ENCODE measurements around the gene MACROH2A2.

Gene MACROH2A2

DNA sequence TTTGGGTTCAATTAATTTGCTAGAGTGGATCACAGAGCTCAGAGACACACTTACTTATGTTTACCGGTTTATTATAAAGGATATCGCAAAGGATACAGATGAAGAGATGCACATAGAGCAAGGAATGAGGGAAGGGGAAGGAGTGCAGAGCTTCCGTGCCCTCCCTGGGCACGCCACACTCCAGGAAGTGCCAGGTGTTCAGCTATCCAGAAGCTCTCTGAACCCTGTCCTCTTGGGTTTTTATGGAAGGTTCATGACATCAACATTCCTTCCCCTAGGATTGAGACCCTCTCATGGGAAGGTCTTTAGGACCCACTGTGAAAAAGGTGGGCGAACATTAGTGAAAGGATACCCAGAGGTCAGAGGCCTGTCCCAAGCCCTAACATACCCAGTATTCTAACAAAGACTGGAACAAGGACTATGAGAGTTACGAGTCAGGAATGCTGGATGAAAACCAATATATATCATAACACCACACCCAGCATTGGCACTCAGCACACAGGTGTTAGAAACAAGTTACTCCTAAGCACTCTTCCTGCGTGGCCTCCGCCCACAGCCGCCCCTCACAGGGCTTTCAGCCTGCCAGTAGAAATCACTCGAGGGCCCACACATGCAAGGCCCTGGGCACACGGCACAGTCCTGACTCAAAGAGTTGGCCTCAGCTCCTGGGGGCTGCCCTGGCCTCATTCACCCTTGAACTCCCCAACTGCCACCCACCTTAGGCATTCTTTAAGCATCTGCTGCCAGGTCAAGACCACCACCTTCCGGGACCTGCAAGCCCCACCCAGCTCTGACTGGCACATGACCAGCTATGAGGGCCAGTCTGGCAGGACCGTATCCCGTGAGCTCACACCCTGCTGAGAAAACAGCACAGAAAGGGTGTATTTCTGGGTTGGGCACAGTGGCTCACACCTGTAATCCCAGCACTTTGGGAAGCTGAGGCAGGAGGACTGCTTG, 85.6 kb downstream of the MACROH2A2 start:
- no peak for TF ChIP-seq CTCF (IDR thresholded peaks at IDR 0.05; ENCODE audit: borderline replicate concordance, control extremely low read depth, extremely low read depth, insufficient read depth, missing control alignments)
- DNase-seq (ENCODE audit: low spot score): peak; percentile 6
- in situ Hi-C loops (cut with MboI; ENCODE audit: low sequenced_read_pairs, unreplicated experiment): no loop called here

DNA sequence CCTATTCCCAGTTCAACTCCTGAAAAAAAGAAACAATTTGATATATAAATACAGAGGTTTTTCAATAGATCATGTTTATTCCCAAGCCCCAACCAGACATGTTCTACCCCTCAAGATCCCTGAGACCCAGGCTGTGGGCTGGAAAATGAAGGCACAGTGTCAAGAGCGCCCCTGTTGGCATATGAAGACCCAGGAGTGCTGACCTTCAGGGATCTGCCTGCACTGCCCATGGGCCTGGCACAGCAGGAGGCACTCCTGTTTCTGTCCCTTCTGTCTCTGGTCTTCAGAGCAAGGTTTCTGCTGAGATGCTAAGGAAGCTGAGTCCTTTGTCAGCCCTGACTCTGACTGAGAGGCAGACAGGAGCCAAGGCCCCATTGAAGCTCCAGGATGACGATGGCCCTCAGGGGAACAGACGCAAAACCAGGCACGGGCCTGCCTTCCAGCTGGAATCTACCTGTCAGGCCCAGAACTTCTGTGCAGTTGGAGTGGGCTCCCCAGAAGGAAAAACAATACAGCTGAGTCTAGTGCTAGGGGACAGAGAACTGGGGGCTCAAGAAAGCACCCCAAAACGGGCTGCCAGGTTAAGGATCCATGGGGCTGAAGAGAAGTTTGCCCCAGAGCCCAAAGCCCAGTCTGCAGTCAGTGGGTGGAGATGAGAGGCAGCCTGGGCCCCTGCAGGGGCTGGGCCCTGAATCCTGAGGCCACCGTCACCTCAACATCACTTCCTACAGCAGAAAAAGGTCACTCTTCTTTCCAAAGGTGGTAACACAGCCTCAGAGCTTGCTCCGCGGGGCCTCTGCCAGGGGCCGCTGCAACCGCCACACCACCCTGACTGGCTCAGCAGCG, 86.7 kb downstream of the MACROH2A2 start:
- TF ChIP-seq CTCF (IDR thresholded peaks at IDR 0.05; ENCODE audit: borderline replicate concordance, control extremely low read depth, extremely low read depth, insufficient read depth, missing control alignments): no peak
- in situ Hi-C loops (cut with MboI; ENCODE audit: low sequenced_read_pairs, unreplicated experiment): no loop called here
- DNase-seq (ENCODE audit: low spot score): no peak

- in situ Hi-C loops (cut with MboI; ENCODE audit: low sequenced_read_pairs, unreplicated experiment): no loop called here
- TF ChIP-seq CTCF (IDR thresholded peaks at IDR 0.05; ENCODE audit: borderline replicate concordance, control extremely low read depth, extremely low read depth, insufficient read depth, missing control alignments): no peak
- peak; percentile 23 for DNase-seq (ENCODE audit: low spot score)
Measured at GRCh38 chr10:70139997-70140250, 87.3 kb downstream of the MACROH2A2 start.

GRCh38 chr10:70140297-70140696, 87.7 kb downstream of the MACROH2A2 start:
- no peak for DNase-seq (ENCODE audit: low spot score)
- in situ Hi-C loops (cut with MboI; ENCODE audit: low sequenced_read_pairs, unreplicated experiment): no loop called here
- TF ChIP-seq CTCF (IDR thresholded peaks at IDR 0.05; ENCODE audit: borderline replicate concordance, control extremely low read depth, extremely low read depth, insufficient read depth, missing control alignments): no peak

DNA sequence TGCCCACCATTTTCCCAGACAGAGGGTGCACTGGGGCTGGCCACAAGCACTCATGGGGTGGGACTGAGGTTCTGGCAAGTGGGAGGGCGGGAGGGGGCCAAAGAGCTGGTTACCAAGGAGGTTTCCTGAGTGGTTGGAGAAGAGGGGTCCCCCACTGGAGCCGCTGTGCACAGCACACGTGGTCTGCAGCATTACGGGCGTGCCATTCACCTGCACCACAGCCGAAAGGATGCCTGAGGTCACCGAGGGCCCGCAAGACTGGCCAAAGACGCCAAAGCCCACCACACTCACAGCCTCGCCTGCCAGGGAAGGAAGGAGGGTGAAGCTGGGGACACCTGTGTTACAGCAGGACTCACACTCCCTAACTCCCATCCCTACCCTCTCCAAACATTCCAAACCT, 89.9 kb downstream of the MACROH2A2 start:
- TF ChIP-seq CTCF (IDR thresholded peaks at IDR 0.05; ENCODE audit: borderline replicate concordance, control extremely low read depth, extremely low read depth, insufficient read depth, missing control alignments): no peak
- no peak for DNase-seq (ENCODE audit: low spot score)
- in situ Hi-C loops (cut with MboI; ENCODE audit: low sequenced_read_pairs, unreplicated experiment): no loop called here

- DNase-seq (ENCODE audit: low spot score): peak; percentile 15
- TF ChIP-seq CTCF (IDR thresholded peaks at IDR 0.05; ENCODE audit: borderline replicate concordance, control extremely low read depth, extremely low read depth, insufficient read depth, missing control alignments): no peak
- in situ Hi-C loops (cut with MboI; ENCODE audit: low sequenced_read_pairs, unreplicated experiment): no loop called here
Measured at GRCh38 chr10:70144372-70145110, 91.9 kb downstream of the MACROH2A2 start.
